Glutamatergic neuron (in vitro differentiated cells): ENCODE data around the gene MPP3. TPM values are rescaled to one million over a fixed set of nuclear protein-coding genes. Genes with fewer than 3 reads are reported as not detected.

Experiments
- DNase-seq: peaks from one replicate; pipeline ENCODE4 v3.0.0; 2022
- H3K27ac Mint-ChIP-seq: one replicate; pipeline ENCODE4 v1.8.0; 2020; ENCODE audit warnings: mild to moderate bottlenecking, mixed read lengths, inconsistent platforms; ENCODE audit not compliant: unreplicated experiment
- H3K27me3 Mint-ChIP-seq: one replicate; pipeline ENCODE4 v1.8.0; 2020; ENCODE audit warnings: mild to moderate bottlenecking, moderate library complexity, mixed read lengths, inconsistent platforms; ENCODE audit not compliant: unreplicated experiment
- H3K36me3 Mint-ChIP-seq: one replicate; pipeline ENCODE4 v1.8.0; 2020; ENCODE audit warnings: mild to moderate bottlenecking, mixed read lengths, inconsistent platforms; ENCODE audit not compliant: unreplicated experiment
- H3K4me1 Mint-ChIP-seq: one replicate; pipeline ENCODE4 v1.8.0; 2020; ENCODE audit warnings: mild to moderate bottlenecking, low read depth, mixed read lengths, inconsistent platforms; ENCODE audit not compliant: unreplicated experiment
- H3K4me3 Mint-ChIP-seq: one replicate; pipeline ENCODE4 v1.8.0; 2020; ENCODE audit warnings: mild to moderate bottlenecking, mixed read lengths, inconsistent platforms; ENCODE audit not compliant: unreplicated experiment
- H3K9me3 Mint-ChIP-seq: one replicate; pipeline ENCODE4 v1.8.0; 2020; ENCODE audit warnings: mild to moderate bottlenecking, moderate library complexity, mixed read lengths, inconsistent platforms; ENCODE audit not compliant: unreplicated experiment
- CTCF ChIP-seq: fragments of 200-600 bp; sonication (generic); IDR thresholded peaks from one replicate; pipeline ENCODE4 v1.5.0; 2021; ENCODE audit not compliant: partially characterized antibody, unreplicated experiment
- total RNA-seq: library from RNA; stranded (reverse); fragmentation: NEBNext Ultra II Directional; extraction: Animal tissue kit (Norgen Biotek cat#: 25700); gene quantifications from one replicate; pipeline ENCODE4 v1.2.1, GENCODE V29; 2021; ENCODE audit not compliant: unreplicated experiment

MPP3 gene
- total RNA-seq, 1 donor from 2014 or later = 22.9 TPM

- H3K36me3 Mint-ChIP-seq = no peaks in the 10 kb centered on the region
- DNase-seq = no peak
- peaks cover 9% of the 10 kb centered on the region for H3K9me3 Mint-ChIP-seq
- H3K4me3 Mint-ChIP-seq = no peak overlapping the region
- H3K4me1 Mint-ChIP-seq = peaks cover 6% of the 10 kb centered on the region
- H3K27ac Mint-ChIP-seq = no peak overlapping the region
- TF ChIP-seq CTCF = no peak
- H3K27me3 Mint-ChIP-seq = no peaks in the 10 kb centered on the region
Measured at GRCh38 chr17:43841282-43841681, 8.3 kb upstream of the MPP3 start.

- Mint-ChIP-seq H3K27ac (no peak overlapping the region), H3K4me1 (peaks cover 4% of the 10 kb centered on the region), H3K4me3 (no peak overlapping the region), H3K36me3 (no peaks in the 10 kb centered on the region), H3K9me3 (peaks cover 7% of the 10 kb centered on the region), H3K27me3 (no peaks in the 10 kb centered on the region)
- TF ChIP-seq CTCF = no peak
- no peak for DNase-seq
Measured at GRCh38 chr17:43840814-43841213, 7.9 kb upstream of the MPP3 start.

- peak overlapping the region; percentile 2 for H3K4me3 Mint-ChIP-seq
- H3K4me1 Mint-ChIP-seq = peaks cover 4% of the 10 kb centered on the region
- no peak for DNase-seq
- H3K9me3 Mint-ChIP-seq = peaks cover 5% of the 10 kb centered on the region
- no peak for TF ChIP-seq CTCF
- H3K27me3 Mint-ChIP-seq = no peaks in the 10 kb centered on the region
- H3K27ac Mint-ChIP-seq = no peak overlapping the region
- H3K36me3 Mint-ChIP-seq = no peaks in the 10 kb centered on the region
Measured at GRCh38 chr17:43839670-43840108, 6.7 kb upstream of the MPP3 start.

GRCh38 chr17:43834106-43834505 lies 1.2 kb upstream of the MPP3 start:
- H3K4me3 Mint-ChIP-seq = peak overlapping the region; percentile 91

More at GRCh38 chr17:43834106-43834505, 1.2 kb upstream of the MPP3 start:
- H3K27me3 Mint-ChIP-seq = peaks cover 8% of the 10 kb centered on the region
- no peak for DNase-seq
- peaks cover 9% of the 10 kb centered on the region for H3K36me3 Mint-ChIP-seq
- peak overlapping the region; percentile 25 for H3K27ac Mint-ChIP-seq
- H3K9me3 Mint-ChIP-seq = peaks cover 7% of the 10 kb centered on the region
- peaks cover 2% of the 10 kb centered on the region for H3K4me1 Mint-ChIP-seq
- no peak for TF ChIP-seq CTCF
